Measurements from ENCODE around the gene NR2E3.

GRCh38 chr15:71808311-71809020 lies 1.9 kb upstream of the NR2E3 start:
- TF ChIP-seq CTCF (IDR thresholded peaks at IDR 0.05) (no peak), POLR2A (IDR thresholded peaks at IDR 0.05) (no peak), EP300 (IDR thresholded peaks at IDR 0.05) (no peak)

Data from sigmoid colon (tissue), 4 donors.